H9 (cell line): Measurements from ENCODE around the gene SPRR3. TPM values are rescaled to one million over a fixed set of nuclear protein-coding genes. Genes with fewer than 3 reads are reported as not detected.

ENCODE experiments used
- DNase-seq: peaks from one replicate; pipeline ENCODE4 v3.0.0-alpha.2; 2017
- H2AFZ ChIP-seq: one replicate; pipeline ENCODE4 v1.6.1; 2013; ENCODE audit warnings: mild to moderate bottlenecking, low read length, control low read depth, moderate library complexity
- H2AK5ac ChIP-seq: 2 replicates; pipeline ENCODE4 v1.6.1; 2013; ENCODE audit warnings: low read length, control low read depth, mixed read lengths; ENCODE audit not compliant: insufficient read length
- H2BK120ac ChIP-seq: one replicate; pipeline ENCODE4 v1.6.1; 2013; ENCODE audit warnings: low read depth, mild to moderate bottlenecking, low read length, control low read depth, inconsistent platforms; ENCODE audit not compliant: poor library complexity, severe bottlenecking
- H2BK12ac ChIP-seq: 2 replicates; pipeline ENCODE4 v1.6.1; 2013; ENCODE audit warnings: low read length, control low read depth, mixed read lengths, low read depth; ENCODE audit not compliant: insufficient read length
- H2BK15ac ChIP-seq: 2 replicates; pipeline ENCODE4 v1.6.1; 2013; ENCODE audit warnings: low read depth, low read length, control low read depth
- H2BK20ac ChIP-seq: one replicate; pipeline ENCODE4 v1.6.1; 2013; ENCODE audit warnings: low read depth, mild to moderate bottlenecking, low read length, control low read depth, inconsistent platforms; ENCODE audit not compliant: poor library complexity, severe bottlenecking
- H2BK5ac ChIP-seq: 2 replicates; pipeline ENCODE4 v1.6.1; 2013; ENCODE audit warnings: low read length, control low read depth, mixed read lengths; ENCODE audit not compliant: insufficient read length
- H3K14ac ChIP-seq: 2 replicates; pipeline ENCODE4 v1.6.1; 2013; ENCODE audit warnings: low read length, control low read depth; ENCODE audit not compliant: insufficient read depth
- H3K18ac ChIP-seq: 2 replicates; pipeline ENCODE4 v1.6.1; 2013; ENCODE audit warnings: low read depth, mild to moderate bottlenecking, mixed read lengths, low read length, control low read depth; ENCODE audit not compliant: insufficient read length
- H3K23ac ChIP-seq: 2 replicates; pipeline ENCODE4 v1.6.1; 2013; ENCODE audit warnings: low read length, control low read depth, mixed read lengths, low read depth; ENCODE audit not compliant: insufficient read length
- H3K23me2 ChIP-seq: 2 replicates; pipeline ENCODE4 v1.6.1; 2013; ENCODE audit warnings: low read depth, mild to moderate bottlenecking, mixed read lengths, low read length, control low read depth; ENCODE audit not compliant: insufficient read length, poor library complexity, severe bottlenecking
- H3K27ac ChIP-seq: 2 replicates; pipeline ENCODE4 v1.5.1; 2013; ENCODE audit warnings: low read length, control low read depth, mixed read lengths, low read depth; ENCODE audit not compliant: insufficient read length
- H3K27me3 ChIP-seq: 2 replicates; pipeline ENCODE4 v1.6.1; 2013; ENCODE audit warnings: low read length, control low read depth, inconsistent platforms; ENCODE audit not compliant: insufficient read depth
- H3K4ac ChIP-seq: 2 replicates; pipeline ENCODE4 v1.6.1; 2013; ENCODE audit warnings: low read depth, mild to moderate bottlenecking, control low read depth, inconsistent platforms, low read length, moderate library complexity
- H3K4me1 ChIP-seq: 2 replicates; pipeline ENCODE4 v1.6.1; 2013; ENCODE audit warnings: low read length, control low read depth, inconsistent platforms; ENCODE audit not compliant: insufficient read depth
- H3K4me2 ChIP-seq: 2 replicates; pipeline ENCODE4 v1.6.1; 2013; ENCODE audit warnings: low read length, control low read depth, mixed read lengths; ENCODE audit not compliant: insufficient read length, insufficient read depth
- H3K56ac ChIP-seq: 2 replicates; pipeline ENCODE4 v1.6.1; 2013; ENCODE audit warnings: low read depth, mild to moderate bottlenecking, mixed read lengths, low read length, control low read depth; ENCODE audit not compliant: insufficient read length
- H3K79me1 ChIP-seq: 2 replicates; pipeline ENCODE4 v1.6.1; 2013; ENCODE audit warnings: low read depth, mild to moderate bottlenecking, moderate library complexity, low read length, control low read depth, inconsistent platforms; ENCODE audit not compliant: insufficient read depth, poor library complexity, severe bottlenecking
- H3K79me2 ChIP-seq: 2 replicates; pipeline ENCODE4 v1.6.1; 2013; ENCODE audit warnings: low read length, control low read depth, inconsistent platforms; ENCODE audit not compliant: insufficient read depth
- H3K9ac ChIP-seq: 2 replicates; pipeline ENCODE4 v1.6.1; 2013; ENCODE audit warnings: low read length, control low read depth, mixed read lengths; ENCODE audit not compliant: insufficient read length; ENCODE audit errors: extremely low read depth
- H3K9me3 ChIP-seq: one replicate; pipeline ENCODE4 v1.6.1; 2013; ENCODE audit warnings: low read depth, low read length, inconsistent platforms; ENCODE audit not compliant: control insufficient read depth
- H3T11ph ChIP-seq: one replicate; pipeline ENCODE4 v1.6.1; 2013; ENCODE audit warnings: mild to moderate bottlenecking, low read length, control low read depth, inconsistent platforms
- H4K20me1 ChIP-seq: one replicate; pipeline ENCODE4 v1.6.1; 2013; ENCODE audit not compliant: control insufficient read depth, insufficient read length, insufficient read depth
- H4K5ac ChIP-seq: 2 replicates; pipeline ENCODE4 v1.6.1; 2013; ENCODE audit warnings: low read depth, mild to moderate bottlenecking, mixed read lengths, low read length, control low read depth; ENCODE audit not compliant: insufficient read length
- H4K8ac ChIP-seq: replicated peaks from 2 replicates; pipeline ENCODE4 v1.6.1; 2013; ENCODE audit warnings: low read length, control low read depth, mixed read lengths, low read depth; ENCODE audit not compliant: insufficient read length
- H4K91ac ChIP-seq: 2 replicates; pipeline ENCODE4 v1.6.1; 2013; ENCODE audit warnings: low read depth, mild to moderate bottlenecking, moderate library complexity, mixed read lengths, low read length, control low read depth; ENCODE audit not compliant: insufficient read length
- H3K27ac Mint-ChIP-seq, 3 experiments: 2 replicates in 2 of 3; 3 replicates in 1 of 3; pipeline ENCODE4 v1.8.0; 2020 to 2021; ENCODE audit warnings: mixed read lengths in 3 of 3, mild to moderate bottlenecking in 1 of 3, moderate library complexity in 1 of 3
- H3K27me3 Mint-ChIP-seq: 2 replicates; pipeline ENCODE4 v1.8.0; 2021; ENCODE audit warnings: low read depth, mild to moderate bottlenecking, moderate library complexity, mixed read lengths
- H3K36me3 Mint-ChIP-seq, 3 experiments: 2 replicates in 2 of 3; 3 replicates in 1 of 3; pipeline ENCODE4 v1.8.0; 2020 to 2021; ENCODE audit warnings: low read depth in 3 of 3, mixed read lengths in 3 of 3; ENCODE audit not compliant: insufficient read depth in 1 of 3
- H3K4me1 Mint-ChIP-seq, 2 experiments: 2 replicates each; pipeline ENCODE4 v1.8.0; 2020; ENCODE audit warnings: mixed read lengths in 2 of 2
- H3K4me3 Mint-ChIP-seq, 2 experiments: 2 replicates in 1 of 2; 3 replicates in 1 of 2; pipeline ENCODE4 v1.8.0; 2020 to 2021; ENCODE audit warnings: mild to moderate bottlenecking in 2 of 2, mixed read lengths in 2 of 2, moderate library complexity in 1 of 2
- H3K9me3 Mint-ChIP-seq, 2 experiments: 2 replicates in 1 of 2; 3 replicates in 1 of 2; pipeline ENCODE4 v1.8.0; 2020; ENCODE audit warnings: mild to moderate bottlenecking in 2 of 2, mixed read lengths in 2 of 2, moderate library complexity in 1 of 2
- CTCF ChIP-seq: fragments of 200-600 bp; sonication (generic); conservative IDR thresholded peaks from 3 replicates; pipeline ENCODE4 v1.8.0; 2021; ENCODE audit warnings: antibody characterized with exemption, mild to moderate bottlenecking
- WGBS: extraction: QIAGEN DNeasy Blood & Tissue Kit; methylation state at CpG from one replicate; pipeline ENCODE4 v1.1.7; 2013; ENCODE audit warnings: missing lambda C conversion rate, low lambda C conversion rate, mixed read lengths; ENCODE audit not compliant: insufficient read length; ENCODE audit errors: extremely low coverage; 5-methylcytosine and 5-hydroxymethylcytosine counted together
- total RNA-seq: library from RNA; stranded (reverse); gene quantifications from 2 replicates; pipeline ENCODE4 v1.2.1, GENCODE V29; 2021

Gene SPRR3
- total RNA-seq, 1 experiment from 2014 or later = not detected

GRCh38 chr1:152998476-152998875 lies 3.1 kb upstream of the SPRR3 start:
- Histone ChIP-seq H3K9ac (no peak overlapping the region), H4K20me1 (no peaks in the 10 kb centered on the region), H3K79me2 (no peaks in the 10 kb centered on the region), H2BK12ac (no peak overlapping the region), H2AFZ (no peak overlapping the region), H3K4ac (no peak overlapping the region), H4K5ac (no peak overlapping the region), H3K56ac (no peak overlapping the region), H3K27ac (no peak overlapping the region), H2AK5ac (no peak overlapping the region), H3K14ac (no peak overlapping the region), H3K23ac (no peak overlapping the region), H2BK5ac (no peak overlapping the region), H2BK120ac (no peak overlapping the region), H2BK15ac (no peak overlapping the region), H4K8ac (no peak overlapping the region), H3K9me3 (no peaks in the 10 kb centered on the region), H3K23me2 (no peaks in the 10 kb centered on the region), H3K4me1 (no peaks in the 10 kb centered on the region; the same call in 1 of the 2 replicates), H4K91ac (no peak overlapping the region), H2BK20ac (no peak overlapping the region), H3K27me3 (no peaks in the 10 kb centered on the region), H3K18ac (no peak overlapping the region), H3T11ph (no peak overlapping the region), H3K4me2 (no peak overlapping the region), H3K79me1 (no peaks in the 10 kb centered on the region)
- no peak for TF ChIP-seq CTCF
- H3K4me3 Mint-ChIP-seq = no peak overlapping the region
- H3K9me3 Mint-ChIP-seq = peaks cover 12 to 17% of the 10 kb centered on the region in 2 experiments; a peak in 4 of 5 replicates
- peaks cover 5% of the 10 kb centered on the region; the same call in 1 of the 2 replicates for H3K27me3 Mint-ChIP-seq
- DNase-seq = no peak
- no CpG with 5 or more reads among the region's 4 CpGs for WGBS
- H3K27ac Mint-ChIP-seq = no peak overlapping the region
- peaks cover 10 to 19% of the 10 kb centered on the region in 2 experiments for H3K4me1 Mint-ChIP-seq
- H3K36me3 Mint-ChIP-seq = peaks cover 0 to 8% (median 0%) of the 10 kb centered on the region in 3 experiments; a peak in 3 of 7 replicates
